GM23248 (cell line): ENCODE data around the gene CSNK2A1. TPM values are rescaled to one million over a fixed set of nuclear protein-coding genes. Genes with fewer than 3 reads are reported as not detected.

ENCODE experiments used
- DNase-seq: peaks from one replicate; pipeline ENCODE4 v3.0.0-alpha.2; 2015
- H2AFZ ChIP-seq: fragments of 200-600 bp; sonication (generic); 2 replicates; pipeline ENCODE4 v1.6.1; 2016; ENCODE audit warnings: antibody characterized with exemption
- H3F3A ChIP-seq: fragments of 200-600 bp; sonication (generic); 2 replicates; pipeline ENCODE4 v1.6.1; 2016; ENCODE audit warnings: mild to moderate bottlenecking, antibody characterized with exemption, mixed run types; ENCODE audit not compliant: insufficient read depth
- H3K27ac ChIP-seq: fragments of 200-600 bp; sonication (generic); 2 replicates; pipeline ENCODE4 v1.5.1; 2016; ENCODE audit warnings: mild to moderate bottlenecking
- H3K27me3 ChIP-seq: fragments of 200-600 bp; sonication (generic); replicated peaks from 2 replicates; pipeline ENCODE4 v1.6.1; 2016; ENCODE audit warnings: mild to moderate bottlenecking; ENCODE audit not compliant: insufficient read depth
- H3K36me3 ChIP-seq: fragments of 200-600 bp; sonication (generic); 2 replicates; pipeline ENCODE4 v1.6.1; 2016; ENCODE audit warnings: low read depth, mild to moderate bottlenecking
- H3K4me1 ChIP-seq: fragments of 200-600 bp; sonication (generic); 2 replicates; pipeline ENCODE4 v1.6.1; 2016; ENCODE audit warnings: mild to moderate bottlenecking; ENCODE audit not compliant: insufficient read depth
- H3K4me2 ChIP-seq: fragments of 200-600 bp; sonication (generic); one replicate; pipeline ENCODE4 v1.6.1; 2016; ENCODE audit warnings: mild to moderate bottlenecking; ENCODE audit not compliant: unreplicated experiment
- H3K4me3 ChIP-seq: fragments of 200-600 bp; sonication (generic); 2 replicates; pipeline ENCODE4 v1.5.1; 2016; ENCODE audit warnings: mild to moderate bottlenecking
- H3K79me2 ChIP-seq: fragments of 200-600 bp; sonication (generic); 2 replicates; pipeline ENCODE4 v1.6.1; 2016; ENCODE audit warnings: mild to moderate bottlenecking; ENCODE audit not compliant: insufficient read depth
- H3K9ac ChIP-seq: fragments of 200-600 bp; sonication (generic); 2 replicates; pipeline ENCODE4 v1.6.1; 2016; ENCODE audit warnings: mild to moderate bottlenecking
- H3K9me2 ChIP-seq: fragments of 200-600 bp; sonication (generic); 2 replicates; pipeline ENCODE4 v1.6.1; 2016; ENCODE audit warnings: mixed run types, mild to moderate bottlenecking, moderate library complexity; ENCODE audit not compliant: insufficient read depth
- H3K9me3 ChIP-seq: fragments of 200-600 bp; sonication (generic); one replicate; pipeline ENCODE4 v1.6.1; 2017; ENCODE audit warnings: low read depth
- H4K20me1 ChIP-seq: fragments of 200-600 bp; sonication (generic); 2 replicates; pipeline ENCODE4 v1.6.0; 2016; ENCODE audit not compliant: insufficient read depth
- EZH2 ChIP-seq: fragments of 200-600 bp; sonication (generic); IDR thresholded peaks from 2 replicates; pipeline ENCODE4 v1.6.1; 2018; ENCODE audit warnings: antibody characterized with exemption, mild to moderate bottlenecking; ENCODE audit not compliant: insufficient read depth, poor library complexity, severe bottlenecking
- EZH2phosphoT487 ChIP-seq: fragments of 200-600 bp; sonication (generic); IDR thresholded peaks from 2 replicates; pipeline ENCODE4 v1.6.1; 2018; ENCODE audit warnings: antibody characterized with exemption, moderate library complexity, mild to moderate bottlenecking, low read depth; ENCODE audit not compliant: insufficient read depth
- WGBS, 2 experiments: methylation state at CpG; one replicate each; pipeline ENCODE4 v1.1.6; 2015 to 2017; ENCODE audit warnings: low lambda C conversion rate in 2 of 2, low coverage in 1 of 2; ENCODE audit errors: missing lambda C conversion rate in 2 of 2; 5-methylcytosine and 5-hydroxymethylcytosine counted together
- in situ Hi-C: fragments of 300-500 bp; cut with MboI; formaldehyde crosslinking; loops from 2 replicates; pipeline ENCODE4 v1.15.0; 2020
- polyA plus RNA-seq: library from polyadenylated mRNA; unstranded; fragments of >200 nt; fragmentation: Nextera tagmentation; extraction: Ambion mirVana; gene quantifications from 2 replicates; pipeline ENCODE4 v1.2.1, GENCODE V29; 2016
- total RNA-seq: library from RNA; depleted of rRNA; stranded (reverse); fragments of >200 nt; shearing (Covaris generic); gene quantifications from 2 replicates; pipeline ENCODE4 v1.2.3, GENCODE V29; 2014

CSNK2A1 gene
- total and polyA plus RNA-seq, 2 experiments from 2014 or later = 69.0 to 98.8 TPM

- Histone ChIP-seq H3K9me2 (no peaks in the 10 kb centered on the region), H3K4me3 (no peak overlapping the region), H3K27ac (no peak overlapping the region), H4K20me1 (no peaks in the 10 kb centered on the region), H3K36me3 (peaks cover 57% of the 10 kb centered on the region), H3F3A (peaks cover 15% of the 10 kb centered on the region; the same call in 1 of the 2 replicates), H3K4me1 (no peaks in the 10 kb centered on the region), H3K9me3 (no peaks in the 10 kb centered on the region), H3K79me2 (peaks cover 17% of the 10 kb centered on the region), H3K9ac (no peak overlapping the region), H2AFZ (no peak overlapping the region), H3K27me3 (no peaks in the 10 kb centered on the region), H3K4me2 (no peak overlapping the region)
- no peak for TF ChIP-seq EZH2phosphoT487
- TF ChIP-seq EZH2 = no peak
- DNase-seq = no peak
- in situ Hi-C loops = no loop called here
- WGBS, 2 experiments = 79 to 89% methylated on average over 5 of the region's 5 CpGs
Measured at GRCh38 chr20:436476-436875, 107.1 kb downstream of the CSNK2A1 start.

- no peaks in the 10 kb centered on the region for H3K9me2 ChIP-seq
- no peak overlapping the region for H3K27ac ChIP-seq
- no peaks in the 10 kb centered on the region for H3K4me1 ChIP-seq
Measured at GRCh38 chr20:435558-435957, 108.0 kb downstream of the CSNK2A1 start.

GRCh38 chr20:434661-435419 is 108.8 kb downstream of the CSNK2A1 start:
- Histone ChIP-seq H3K27me3 (no peaks in the 10 kb centered on the region), H3K36me3 (peaks cover 40% of the 10 kb centered on the region), H3K4me2 (no peak overlapping the region), H3K9me3 (no peaks in the 10 kb centered on the region), H3K4me1 (no peaks in the 10 kb centered on the region), H4K20me1 (no peaks in the 10 kb centered on the region), H3K9ac (no peak overlapping the region), H3K9me2 (no peaks in the 10 kb centered on the region), H3K27ac (no peak overlapping the region), H3F3A (peaks cover 15% of the 10 kb centered on the region; the same call in 1 of the 2 replicates), H3K79me2 (peaks cover 2% of the 10 kb centered on the region), H3K4me3 (no peak overlapping the region), H2AFZ (no peak overlapping the region)
- no peak for DNase-seq
- in situ Hi-C loops = no loop called here
- TF ChIP-seq EZH2phosphoT487 (no peak), EZH2 (no peak)
- 89 to 90% methylated on average over 16 of the region's 16 CpGs for WGBS, 2 experiments

More at GRCh38 chr20:435558-435957, 108.0 kb downstream of the CSNK2A1 start:
- no peak overlapping the region for H3K9ac ChIP-seq
- peaks cover 47% of the 10 kb centered on the region for H3K36me3 ChIP-seq
- peaks cover 15% of the 10 kb centered on the region; the same call in 1 of the 2 replicates for H3F3A ChIP-seq
- no peak overlapping the region for H2AFZ ChIP-seq
- H3K4me2 ChIP-seq = no peak overlapping the region
- H3K79me2 ChIP-seq = peaks cover 8% of the 10 kb centered on the region
- H4K20me1 ChIP-seq = no peaks in the 10 kb centered on the region
- no peaks in the 10 kb centered on the region for H3K9me3 ChIP-seq
- DNase-seq = no peak
- no peak for TF ChIP-seq EZH2phosphoT487
- no peak for TF ChIP-seq EZH2
- WGBS, 2 experiments = 62 to 63% methylated on average over 7 of the region's 7 CpGs
- H3K27me3 ChIP-seq = no peaks in the 10 kb centered on the region
- in situ Hi-C loops = no loop called here
- H3K4me3 ChIP-seq = no peak overlapping the region

- Histone ChIP-seq H3K27me3 (no peaks in the 10 kb centered on the region), H3K4me3 (no peak overlapping the region), H2AFZ (no peak overlapping the region), H4K20me1 (no peaks in the 10 kb centered on the region), H3K36me3 (peaks cover 35% of the 10 kb centered on the region), H3K9me3 (no peaks in the 10 kb centered on the region), H3K9ac (no peak overlapping the region), H3K9me2 (no peaks in the 10 kb centered on the region), H3K4me1 (no peaks in the 10 kb centered on the region), H3F3A (peaks cover 15% of the 10 kb centered on the region; the same call in 1 of the 2 replicates), H3K79me2 (no peaks in the 10 kb centered on the region), H3K4me2 (no peak overlapping the region), H3K27ac (no peak overlapping the region)
- TF ChIP-seq EZH2phosphoT487 (no peak), EZH2 (no peak)
- no peak for DNase-seq
- 71 to 73% methylated on average over 11 of the region's 11 CpGs for WGBS, 2 experiments
- in situ Hi-C loops = no loop called here
Measured at GRCh38 chr20:434221-434620, 109.4 kb downstream of the CSNK2A1 start.
